Hair follicular keratinocyte (primary cell): Measurements from ENCODE around the gene ZMYM1. TPM values are rescaled to one million over a fixed set of nuclear protein-coding genes. Genes with fewer than 3 reads are reported as not detected.

Source experiments
- total RNA-seq: library from RNA; depleted of rRNA; stranded (reverse); fragments of >200 nt; gene quantifications from 2 replicates; pipeline ENCODE4 v1.2.3, GENCODE V29; 2015

Gene ZMYM1
- 15.3 and 18.4 TPM in 2 replicates for total RNA-seq

GRCh38 chr1:35079003-35079930 is at the start of gene ZMYM1:
TSS of gene ZMYM1 (plus strand) at chr1:35079385. CDS start at chr1:35093988, 14,603 bp downstream.

Other genes starting within 250 kb of the ZMYM1 start
- 37.4 and 55.7 TPM in 2 replicates for gene SMIM12, start 219.6 kb upstream of the ZMYM1 start, total RNA-seq
- gene DLGAP3, start 149.7 kb upstream of the ZMYM1 start, total RNA-seq, result not detected in 2 replicates
- 26.3 and 44.0 TPM in 2 replicates for gene TMEM35B, start 94.0 kb upstream of the ZMYM1 start, total RNA-seq
- gene ZMYM6, start 47.4 kb upstream of the ZMYM1 start, total RNA-seq, result 6.6 and 7.8 TPM in 2 replicates
- 140 and 181 TPM in 2 replicates for gene SFPQ, start 113.8 kb downstream of the ZMYM1 start, total RNA-seq
- 15.4 and 16.4 TPM in 2 replicates for gene ZMYM4, start 189.3 kb downstream of the ZMYM1 start, total RNA-seq